WTC11 (cell line): ENCODE data around the gene XPR1. TPM values are rescaled to one million over a fixed set of nuclear protein-coding genes. Genes with fewer than 3 reads are reported as not detected.

Experiments
- ATAC-seq: fragments of 200-7000 bp; cut with Tn5 transposase; 2 replicates; pipeline ENCODE4 v1.10.0; 2021; ENCODE audit warnings: mild to moderate bottlenecking, moderate library complexity
- CTCF ChIA-PET: fragments of 300-600 bp; sonication (Branson Sonifier 250); formaldehyde crosslinking; loops from one replicate; lab custom pipeline; 2021; ENCODE audit warnings: antibody characterized with exemption; lab: Charles Lee
- POLR2A ChIA-PET: fragments of 350-600 bp; sonication (Branson Sonifier 250); formaldehyde crosslinking; loops from one replicate; lab custom pipeline; 2021; ENCODE audit warnings: antibody characterized with exemption; lab: Charles Lee
- DNase-seq: peaks from one replicate; pipeline ENCODE4 v3.0.0; 2021; ENCODE audit warnings: low spot score
- H3K27ac Mint-ChIP-seq: 2 replicates; pipeline ENCODE4 v1.8.0; 2021; ENCODE audit warnings: mixed read lengths
- H3K27me3 Mint-ChIP-seq: 2 replicates; pipeline ENCODE4 v1.8.0; 2021; ENCODE audit warnings: low read depth, mild to moderate bottlenecking, moderate library complexity, mixed read lengths
- H3K36me3 Mint-ChIP-seq: 2 replicates; pipeline ENCODE4 v1.8.0; 2021; ENCODE audit warnings: mixed read lengths
- H3K4me1 Mint-ChIP-seq: 2 replicates; pipeline ENCODE4 v1.8.0; 2022; ENCODE audit warnings: mixed read lengths
- H3K4me3 Mint-ChIP-seq: 2 replicates; pipeline ENCODE4 v1.8.0; 2021; ENCODE audit warnings: mild to moderate bottlenecking, moderate library complexity, mixed read lengths
- H3K9me3 Mint-ChIP-seq: 2 replicates; pipeline ENCODE4 v1.8.0; 2021; ENCODE audit warnings: mixed read lengths
- ARID4B ChIP-seq: sonication (generic); formaldehyde crosslinking; IDR thresholded peaks from 2 replicates; pipeline ENCODE4 v1.8.0; 2023; ENCODE audit warnings: missing genetic modification reagents, mild to moderate bottlenecking, borderline replicate concordance
- ELF4 ChIP-seq: sonication (generic); formaldehyde crosslinking; IDR thresholded peaks from 2 replicates; pipeline ENCODE4 v1.8.1; 2022; ENCODE audit warnings: low read depth, mild to moderate bottlenecking, moderate library complexity, missing genetic modification reagents
- MAX ChIP-seq: sonication (generic); formaldehyde crosslinking; IDR thresholded peaks from 2 replicates; pipeline ENCODE4 v1.8.0; 2022; ENCODE audit warnings: mild to moderate bottlenecking, missing genetic modification reagents
- MYBL2 ChIP-seq: sonication (generic); formaldehyde crosslinking; IDR thresholded peaks from 2 replicates; pipeline ENCODE4 v1.8.1; 2023; ENCODE audit warnings: mild to moderate bottlenecking, moderate library complexity, missing genetic modification reagents
- NR1H2 ChIP-seq: sonication (generic); formaldehyde crosslinking; IDR thresholded peaks from 2 replicates; pipeline ENCODE4 v1.9.0; 2021; ENCODE audit warnings: mild to moderate bottlenecking, moderate library complexity, missing genetic modification reagents
- TEAD4 ChIP-seq: sonication (generic); formaldehyde crosslinking; IDR thresholded peaks from 2 replicates; pipeline ENCODE4 v1.8.0; 2022; ENCODE audit warnings: mild to moderate bottlenecking, missing genetic modification reagents
- USF2 ChIP-seq: sonication (generic); formaldehyde crosslinking; IDR thresholded peaks from 2 replicates; pipeline ENCODE4 v1.8.1; 2023; ENCODE audit warnings: mild to moderate bottlenecking, missing genetic modification reagents, moderate library complexity
- ZBTB43 ChIP-seq: sonication (generic); formaldehyde crosslinking; IDR thresholded peaks from 2 replicates; pipeline ENCODE4 v1.8.1; 2023; ENCODE audit warnings: mild to moderate bottlenecking, missing genetic modification reagents
- ZNF263 ChIP-seq: sonication (generic); formaldehyde crosslinking; IDR thresholded peaks from 2 replicates; pipeline ENCODE4 v1.8.1; 2022; ENCODE audit warnings: low read depth, mild to moderate bottlenecking, moderate library complexity, missing genetic modification reagents
- ZNF317 ChIP-seq: sonication (generic); formaldehyde crosslinking; IDR thresholded peaks from 2 replicates; pipeline ENCODE4 v1.8.1; 2023; ENCODE audit warnings: low read depth, mild to moderate bottlenecking, moderate library complexity, missing genetic modification reagents, borderline replicate concordance
- ZNF396 ChIP-seq: fragments of 250-450 bp; sonication (Bioruptor Pico); IDR thresholded peaks from 2 replicates; pipeline ENCODE4 v1.8.0; 2021; ENCODE audit warnings: mild to moderate bottlenecking, moderate library complexity, borderline replicate concordance
- ZNF512 ChIP-seq: sonication (generic); formaldehyde crosslinking; IDR thresholded peaks from 2 replicates; pipeline ENCODE4 v1.8.1; 2022; ENCODE audit warnings: missing genetic modification reagents, borderline replicate concordance
- total RNA-seq: library from RNA; stranded (reverse); gene quantifications from 3 replicates; pipeline ENCODE4 v1.2.3, GENCODE V29; 2021
- TF ChIP-seq, protein P1 (sequence below): fragments of 250-450 bp; sonication (Bioruptor Pico); IDR thresholded peaks from 2 replicates; pipeline ENCODE4 v2.1.2; 2022; ENCODE audit warnings: mild to moderate bottlenecking, moderate library complexity
- TF ChIP-seq, protein P2 (sequence below): sonication (generic); formaldehyde crosslinking; IDR thresholded peaks from 2 replicates; pipeline ENCODE4 v1.8.1; 2023; ENCODE audit warnings: mild to moderate bottlenecking, moderate library complexity, missing genetic modification reagents
- TF ChIP-seq, protein P3 (sequence below): fragments of 250-450 bp; sonication (Bioruptor Pico); IDR thresholded peaks from 2 replicates; pipeline ENCODE4 v1.9.0; 2021; ENCODE audit warnings: mild to moderate bottlenecking

Gene XPR1
- total RNA-seq, 1 experiment from 2014 or later = 34.6 TPM

GRCh38 chr1:180622658-180623508 is 8.9 kb upstream of the XPR1 start:
- ChIA-PET POLR2A (no interaction called here), CTCF (interaction anchor here (1.7 kb wide), 1 partner anchor 9 kb away, joined by 5 read pairs; the partner anchor contains the start of gene XPR1)
- Mint-ChIP-seq H3K36me3 (no peaks in the 10 kb centered on the region), H3K9me3 (no peaks in the 10 kb centered on the region), H3K4me1 (peaks cover 4% of the 10 kb centered on the region; the same call in 1 of the 2 replicates), H3K27me3 (no peaks in the 10 kb centered on the region), H3K27ac (no peak overlapping the region), H3K4me3 (no peak overlapping the region)
- ATAC-seq = no peak
- DNase-seq = no peak
- TF ChIP-seq ARID4B (CRISPR knock-in tag) (no peak), MAX (CRISPR knock-in tag) (no peak), ZNF396 (CRISPR knock-in tag) (no peak), ELF4 (no peak), ZNF263 (CRISPR knock-in tag) (no peak), MYBL2 (no peak), ZNF512 (CRISPR knock-in tag) (no peak), ZNF317 (CRISPR knock-in tag) (no peak), ZBTB43 (CRISPR knock-in tag) (no peak), TEAD4 (no peak), NR1H2 (CRISPR knock-in tag) (no peak), USF2 (CRISPR knock-in tag) (no peak)
- TF ChIP-seq, protein P1, sequence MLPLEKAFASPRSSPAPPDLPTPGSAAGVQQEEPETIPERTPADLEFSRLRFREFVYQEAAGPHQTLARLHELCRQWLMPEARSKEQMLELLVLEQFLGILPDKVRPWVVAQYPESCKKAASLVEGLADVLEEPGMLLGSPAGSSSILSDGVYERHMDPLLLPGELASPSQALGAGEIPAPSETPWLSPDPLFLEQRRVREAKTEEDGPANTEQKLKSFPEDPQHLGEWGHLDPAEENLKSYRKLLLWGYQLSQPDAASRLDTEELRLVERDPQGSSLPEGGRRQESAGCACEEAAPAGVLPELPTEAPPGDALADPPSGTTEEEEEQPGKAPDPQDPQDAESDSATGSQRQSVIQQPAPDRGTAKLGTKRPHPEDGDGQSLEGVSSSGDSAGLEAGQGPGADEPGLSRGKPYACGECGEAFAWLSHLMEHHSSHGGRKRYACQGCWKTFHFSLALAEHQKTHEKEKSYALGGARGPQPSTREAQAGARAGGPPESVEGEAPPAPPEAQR = no peak
- TF ChIP-seq, protein P2, sequence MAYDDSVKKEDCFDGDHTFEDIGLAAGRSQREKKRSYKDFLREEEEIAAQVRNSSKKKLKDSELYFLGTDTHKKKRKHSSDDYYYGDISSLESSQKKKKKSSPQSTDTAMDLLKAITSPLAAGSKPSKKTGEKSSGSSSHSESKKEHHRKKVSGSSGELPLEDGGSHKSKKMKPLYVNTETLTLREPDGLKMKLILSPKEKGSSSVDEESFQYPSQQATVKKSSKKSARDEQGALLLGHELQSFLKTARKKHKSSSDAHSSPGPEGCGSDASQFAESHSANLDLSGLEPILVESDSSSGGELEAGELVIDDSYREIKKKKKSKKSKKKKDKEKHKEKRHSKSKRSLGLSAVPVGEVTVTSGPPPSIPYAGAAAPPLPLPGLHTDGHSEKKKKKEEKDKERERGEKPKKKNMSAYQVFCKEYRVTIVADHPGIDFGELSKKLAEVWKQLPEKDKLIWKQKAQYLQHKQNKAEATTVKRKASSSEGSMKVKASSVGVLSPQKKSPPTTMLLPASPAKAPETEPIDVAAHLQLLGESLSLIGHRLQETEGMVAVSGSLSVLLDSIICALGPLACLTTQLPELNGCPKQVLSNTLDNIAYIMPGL (CRISPR knock-in tag) = no peak
- TF ChIP-seq, protein P3, sequence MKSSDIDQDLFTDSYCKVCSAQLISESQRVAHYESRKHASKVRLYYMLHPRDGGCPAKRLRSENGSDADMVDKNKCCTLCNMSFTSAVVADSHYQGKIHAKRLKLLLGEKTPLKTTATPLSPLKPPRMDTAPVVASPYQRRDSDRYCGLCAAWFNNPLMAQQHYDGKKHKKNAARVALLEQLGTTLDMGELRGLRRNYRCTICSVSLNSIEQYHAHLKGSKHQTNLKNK (CRISPR knock-in tag) = no peak
